HepG2 (cell line): ENCODE results near the gene YPEL4. TPM values are rescaled to one million over a fixed set of nuclear protein-coding genes. Genes with fewer than 3 reads are reported as not detected.

Experiments used
- CBFB ChIP-seq: sonication (generic); formaldehyde crosslinking; IDR thresholded peaks from 2 replicates; pipeline ENCODE4 v1.4.0; 2020; ENCODE audit warnings: missing genetic modification reagents
- FOXA1 ChIP-seq, 2 experiments: fragments of 450-650 bp in 1 of 2; sonication (generic) in 1 of 2; formaldehyde crosslinking in 1 of 2; IDR thresholded peaks; 2 replicates each; pipeline versions ENCODE4 v1.4.0 to v1.6.1; 2016 to 2020; ENCODE audit warnings: missing genetic modification reagents in 1 of 2
- FOXO1 ChIP-seq: sonication (generic); formaldehyde crosslinking; IDR thresholded peaks from 2 replicates; pipeline ENCODE4 v1.4.0; 2020; ENCODE audit warnings: missing genetic modification reagents
- GTF2F1 ChIP-seq: fragments of 150-350 bp; IDR thresholded peaks from 2 replicates; pipeline ENCODE4 v1.6.1; 2014; ENCODE audit warnings: low read length
- KAT8 ChIP-seq: IDR thresholded peaks from 2 replicates; pipeline ENCODE4 v1.6.1; 2016; ENCODE audit warnings: missing genetic modification reagents, missing compliant biosample characterization
- KLF11 ChIP-seq: IDR thresholded peaks from 2 replicates; pipeline ENCODE4 v1.6.1; 2016; ENCODE audit warnings: missing compliant biosample characterization
- MED8 ChIP-seq: sonication (generic); formaldehyde crosslinking; IDR thresholded peaks from 2 replicates; pipeline ENCODE4 v1.8.1; 2023; ENCODE audit warnings: mild to moderate bottlenecking, missing genetic modification reagents; ENCODE audit not compliant: insufficient replicate concordance
- MYC ChIP-seq: sonication (generic); formaldehyde crosslinking; IDR thresholded peaks from 2 replicates; pipeline ENCODE4 v1.9.0; 2021; ENCODE audit warnings: missing genetic modification reagents, borderline replicate concordance
- MZF1 ChIP-seq: sonication (generic); formaldehyde crosslinking; IDR thresholded peaks from 2 replicates; pipeline ENCODE4 v1.8.1; 2023; ENCODE audit warnings: mild to moderate bottlenecking, missing genetic modification reagents, borderline replicate concordance
- NFYB ChIP-seq: sonication (generic); formaldehyde crosslinking; IDR thresholded peaks from 2 replicates; pipeline ENCODE4 v1.4.0; 2020; ENCODE audit warnings: missing genetic modification reagents
- PAX8 ChIP-seq: sonication (generic); formaldehyde crosslinking; IDR thresholded peaks from 2 replicates; pipeline ENCODE4 v1.8.0; 2022; ENCODE audit warnings: mild to moderate bottlenecking, missing genetic modification reagents, borderline replicate concordance
- POLR2G ChIP-seq: fragments of 200-400 bp; formaldehyde crosslinking; IDR thresholded peaks from 2 replicates; pipeline ENCODE4 v1.6.1; 2018; ENCODE audit warnings: mild to moderate bottlenecking, low read depth, low read length, moderate library complexity
- SAFB2 ChIP-seq: sonication (generic); formaldehyde crosslinking; IDR thresholded peaks from 2 replicates; pipeline ENCODE4 v1.5.1; 2020; ENCODE audit warnings: missing genetic modification reagents, low read depth, mild to moderate bottlenecking, borderline replicate concordance
- SMC3 ChIP-seq: IDR thresholded peaks from 2 replicates; pipeline ENCODE4 v1.6.1; 2011; ENCODE audit warnings: low read length, improper control_type of control experiment
- SNAPC2 ChIP-seq: sonication (generic); formaldehyde crosslinking; IDR thresholded peaks from 2 replicates; pipeline ENCODE4 v1.8.1; 2022; ENCODE audit warnings: mild to moderate bottlenecking, missing genetic modification reagents
- SNRNP70 ChIP-seq: fragments of 200-400 bp; formaldehyde crosslinking; IDR thresholded peaks from 2 replicates; pipeline ENCODE4 v1.6.1; 2017; ENCODE audit warnings: mild to moderate bottlenecking, low read depth, low read length, moderate library complexity
- XBP1 ChIP-seq: sonication (generic); formaldehyde crosslinking; IDR thresholded peaks from 2 replicates; pipeline ENCODE4 v1.5.0; 2020; ENCODE audit warnings: missing genetic modification reagents
- ZFP36L2 ChIP-seq: sonication (generic); formaldehyde crosslinking; IDR thresholded peaks from 2 replicates; pipeline ENCODE4 v1.4.0; 2020; ENCODE audit warnings: missing genetic modification reagents
- ZFYVE20 ChIP-seq: sonication (generic); formaldehyde crosslinking; IDR thresholded peaks from 2 replicates; pipeline ENCODE4 v1.8.0; 2023; ENCODE audit warnings: low read depth, mild to moderate bottlenecking, moderate library complexity, missing genetic modification reagents, borderline replicate concordance
- ZNF251 ChIP-seq: sonication (generic); formaldehyde crosslinking; IDR thresholded peaks from 2 replicates; pipeline ENCODE4 v1.9.0; 2021; ENCODE audit warnings: mild to moderate bottlenecking, missing genetic modification reagents
- ZNF33A ChIP-seq: sonication (generic); formaldehyde crosslinking; IDR thresholded peaks from 2 replicates; pipeline ENCODE4 v1.5.1; 2020; ENCODE audit warnings: missing genetic modification reagents, mild to moderate bottlenecking, moderate library complexity, borderline replicate concordance
- ZNF746 ChIP-seq: sonication (generic); formaldehyde crosslinking; IDR thresholded peaks from 2 replicates; pipeline ENCODE4 v1.8.0; 2022; ENCODE audit warnings: mild to moderate bottlenecking, missing genetic modification reagents
- polyA plus RNA-seq, 8 experiments: library from polyadenylated mRNA; depleted of rRNA in 3 of 8; stranded (reverse) in 7 of 8; unstranded in 1 of 8; fragments of >200 nt; fragmentation: Illumina TruSeq in 4 of 8; extraction: Trizol in 4 of 8; gene quantifications; 2 replicates each; pipeline versions ENCODE4 v1.2.1 to v1.2.3, GENCODE V29; 2011 to 2016; ENCODE audit warnings: low read depth in 4 of 8, missing spikeins in 1 of 8, mixed read lengths in 1 of 8; ENCODE audit not compliant: insufficient read depth in 1 of 8
- total RNA-seq, 5 experiments: library from RNA; depleted of rRNA; stranded (reverse); fragments of >200 nt; fragmentation: Illumina TruSeq; extraction: Trizol; gene quantifications; 2 replicates each; pipeline ENCODE4 v1.2.3, GENCODE V29; 2016; ENCODE audit warnings: low read depth in 1 of 5
- TF ChIP-seq, protein P1 (sequence below): sonication (generic); formaldehyde crosslinking; IDR thresholded peaks from 2 replicates; pipeline ENCODE4 v1.4.0; 2020; ENCODE audit warnings: mild to moderate bottlenecking, missing genetic modification reagents, borderline replicate concordance
- TF ChIP-seq, protein P2 (sequence below): sonication (generic); formaldehyde crosslinking; IDR thresholded peaks from 2 replicates; pipeline ENCODE4 v1.4.0; 2020; ENCODE audit warnings: missing genetic modification reagents
- TF ChIP-seq, protein P3 (sequence below): sonication (generic); formaldehyde crosslinking; IDR thresholded peaks from 2 replicates; pipeline ENCODE4 v1.9.0; 2021; ENCODE audit warnings: missing genetic modification reagents, borderline replicate concordance

Gene YPEL4
- total and polyA plus RNA-seq, 2 of the 13 experiments (the other 11 are each of a cell fraction or from before 2014, with no cell fraction given) = 0.04 TPM; not detected in 1

DNA sequence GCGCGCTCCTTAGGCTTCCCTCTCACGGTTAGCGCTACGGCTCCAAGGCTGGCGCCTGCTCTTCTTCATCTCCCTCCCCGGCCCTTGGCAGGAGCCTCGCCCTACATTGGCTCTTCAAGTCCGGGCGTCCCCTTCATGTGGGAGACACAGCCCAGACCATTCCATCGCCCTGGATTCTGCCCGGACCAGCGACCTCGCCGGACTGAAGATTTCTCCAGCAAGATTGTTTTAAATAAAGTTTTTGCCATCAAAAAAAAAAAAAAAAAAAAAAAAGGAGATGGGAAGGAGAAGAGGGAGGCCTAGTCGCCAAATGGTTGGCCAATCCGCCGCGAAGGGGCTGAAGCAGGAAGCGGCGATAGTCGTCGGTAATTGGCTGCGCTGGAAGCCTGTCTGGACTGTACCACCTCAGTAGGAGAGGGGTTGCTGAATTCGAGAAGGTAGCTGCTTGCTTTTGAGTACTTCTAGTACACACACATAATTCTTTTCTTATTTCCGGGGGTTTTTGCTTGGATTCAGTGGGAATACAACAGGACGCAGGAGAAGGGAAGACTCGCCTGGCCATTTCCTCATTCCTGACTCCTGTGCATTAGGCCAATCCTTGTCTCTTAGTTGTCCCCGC, 17.5 kb upstream of the YPEL4 start (continued):
- no peak for TF ChIP-seq SAFB2 (CRISPR knock-in tag)
- 0 out of 2 replicates have a peak, but pooled peaks have one; percentile 38 for TF ChIP-seq ZNF746 (CRISPR knock-in tag)
- TF ChIP-seq SMC3 = no peak
- peak; percentile 73 for TF ChIP-seq POLR2G
- peak; percentile 85 for TF ChIP-seq KAT8 (CRISPR knock-in tag)
- TF ChIP-seq XBP1 (CRISPR knock-in tag) = no peak
- no peak for TF ChIP-seq MZF1 (CRISPR knock-in tag)
- TF ChIP-seq SNAPC2 = no peak
- peak; percentile 33; the same call in 1 of the 2 replicates for TF ChIP-seq GTF2F1
- TF ChIP-seq, protein P1, sequence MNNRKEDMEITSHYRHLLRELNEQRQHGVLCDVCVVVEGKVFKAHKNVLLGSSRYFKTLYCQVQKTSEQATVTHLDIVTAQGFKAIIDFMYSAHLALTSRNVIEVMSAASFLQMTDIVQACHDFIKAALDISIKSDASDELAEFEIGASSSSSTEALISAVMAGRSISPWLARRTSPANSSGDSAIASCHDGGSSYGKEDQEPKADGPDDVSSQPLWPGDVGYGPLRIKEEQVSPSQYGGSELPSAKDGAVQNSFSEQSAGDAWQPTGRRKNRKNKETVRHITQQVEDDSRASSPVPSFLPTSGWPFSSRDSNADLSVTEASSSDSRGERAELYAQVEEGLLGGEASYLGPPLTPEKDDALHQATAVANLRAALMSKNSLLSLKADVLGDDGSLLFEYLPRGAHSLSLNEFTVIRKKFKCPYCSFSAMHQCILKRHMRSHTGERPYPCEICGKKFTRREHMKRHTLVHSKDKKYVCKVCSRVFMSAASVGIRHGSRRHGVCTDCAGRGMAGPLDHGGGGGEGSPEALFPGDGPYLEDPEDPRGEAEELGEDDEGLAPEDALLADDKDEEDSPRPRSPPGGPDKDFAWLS (CRISPR knock-in tag) = no peak
- TF ChIP-seq, protein P2, sequence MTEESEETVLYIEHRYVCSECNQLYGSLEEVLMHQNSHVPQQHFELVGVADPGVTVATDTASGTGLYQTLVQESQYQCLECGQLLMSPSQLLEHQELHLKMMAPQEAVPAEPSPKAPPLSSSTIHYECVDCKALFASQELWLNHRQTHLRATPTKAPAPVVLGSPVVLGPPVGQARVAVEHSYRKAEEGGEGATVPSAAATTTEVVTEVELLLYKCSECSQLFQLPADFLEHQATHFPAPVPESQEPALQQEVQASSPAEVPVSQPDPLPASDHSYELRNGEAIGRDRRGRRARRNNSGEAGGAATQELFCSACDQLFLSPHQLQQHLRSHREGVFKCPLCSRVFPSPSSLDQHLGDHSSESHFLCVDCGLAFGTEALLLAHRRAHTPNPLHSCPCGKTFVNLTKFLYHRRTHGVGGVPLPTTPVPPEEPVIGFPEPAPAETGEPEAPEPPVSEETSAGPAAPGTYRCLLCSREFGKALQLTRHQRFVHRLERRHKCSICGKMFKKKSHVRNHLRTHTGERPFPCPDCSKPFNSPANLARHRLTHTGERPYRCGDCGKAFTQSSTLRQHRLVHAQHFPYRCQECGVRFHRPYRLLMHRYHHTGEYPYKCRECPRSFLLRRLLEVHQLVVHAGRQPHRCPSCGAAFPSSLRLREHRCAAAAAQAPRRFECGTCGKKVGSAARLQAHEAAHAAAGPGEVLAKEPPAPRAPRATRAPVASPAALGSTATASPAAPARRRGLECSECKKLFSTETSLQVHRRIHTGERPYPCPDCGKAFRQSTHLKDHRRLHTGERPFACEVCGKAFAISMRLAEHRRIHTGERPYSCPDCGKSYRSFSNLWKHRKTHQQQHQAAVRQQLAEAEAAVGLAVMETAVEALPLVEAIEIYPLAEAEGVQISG (CRISPR knock-in tag) = no peak
- TF ChIP-seq KLF11 (CRISPR knock-in tag) = no peak
- TF ChIP-seq NFYB = peak; percentile 84
- no peak for TF ChIP-seq ZNF251
- TF ChIP-seq FOXO1 (CRISPR knock-in tag) = no peak
- 0 out of 2 replicates have a peak, but pooled peaks have one; percentile 59 for TF ChIP-seq MYC (CRISPR knock-in tag)
- no peak for TF ChIP-seq MED8
- no peak for TF ChIP-seq FOXA1 (IDR thresholded peaks at IDR 0.05)
- TF ChIP-seq FOXA1 (CRISPR knock-in tag; IDR thresholded peaks at IDR 0.05) = no peak
- TF ChIP-seq ZFYVE20 (CRISPR knock-in tag) = no peak
- no peak for TF ChIP-seq ZFP36L2 (CRISPR knock-in tag)
- TF ChIP-seq ZNF33A (CRISPR knock-in tag) = no peak
- no peak for TF ChIP-seq SNRNP70
- no peak for TF ChIP-seq PAX8 (CRISPR knock-in tag)
- no peak for TF ChIP-seq CBFB (CRISPR knock-in tag)
- TF ChIP-seq, protein P3, sequence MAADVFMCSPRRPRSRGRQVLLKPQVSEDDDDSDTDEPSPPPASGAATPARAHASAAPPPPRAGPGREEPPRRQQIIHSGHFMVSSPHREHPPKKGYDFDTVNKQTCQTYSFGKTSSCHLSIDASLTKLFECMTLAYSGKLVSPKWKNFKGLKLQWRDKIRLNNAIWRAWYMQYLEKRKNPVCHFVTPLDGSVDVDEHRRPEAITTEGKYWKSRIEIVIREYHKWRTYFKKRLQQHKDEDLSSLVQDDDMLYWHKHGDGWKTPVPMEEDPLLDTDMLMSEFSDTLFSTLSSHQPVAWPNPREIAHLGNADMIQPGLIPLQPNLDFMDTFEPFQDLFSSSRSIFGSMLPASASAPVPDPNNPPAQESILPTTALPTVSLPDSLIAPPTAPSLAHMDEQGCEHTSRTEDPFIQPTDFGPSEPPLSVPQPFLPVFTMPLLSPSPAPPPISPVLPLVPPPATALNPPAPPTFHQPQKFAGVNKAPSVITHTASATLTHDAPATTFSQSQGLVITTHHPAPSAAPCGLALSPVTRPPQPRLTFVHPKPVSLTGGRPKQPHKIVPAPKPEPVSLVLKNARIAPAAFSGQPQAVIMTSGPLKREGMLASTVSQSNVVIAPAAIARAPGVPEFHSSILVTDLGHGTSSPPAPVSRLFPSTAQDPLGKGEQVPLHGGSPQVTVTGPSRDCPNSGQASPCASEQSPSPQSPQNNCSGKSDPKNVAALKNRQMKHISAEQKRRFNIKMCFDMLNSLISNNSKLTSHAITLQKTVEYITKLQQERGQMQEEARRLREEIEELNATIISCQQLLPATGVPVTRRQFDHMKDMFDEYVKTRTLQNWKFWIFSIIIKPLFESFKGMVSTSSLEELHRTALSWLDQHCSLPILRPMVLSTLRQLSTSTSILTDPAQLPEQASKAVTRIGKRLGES (CRISPR knock-in tag) = no peak
